CMK (cell line): ENCODE results near the gene ERC1.
"Not testable (repeated sequence)": the region's sequence is repeated elsewhere in the genome, so short reads cannot be mapped to it uniquely, and the experiment has no call there.

Experiments used
- DNase-seq: peaks from one replicate; pipeline ENCODE4 v3.0.0-alpha.2; 2010; ENCODE audit warnings: low read depth

The ERC1 gene

DNA sequence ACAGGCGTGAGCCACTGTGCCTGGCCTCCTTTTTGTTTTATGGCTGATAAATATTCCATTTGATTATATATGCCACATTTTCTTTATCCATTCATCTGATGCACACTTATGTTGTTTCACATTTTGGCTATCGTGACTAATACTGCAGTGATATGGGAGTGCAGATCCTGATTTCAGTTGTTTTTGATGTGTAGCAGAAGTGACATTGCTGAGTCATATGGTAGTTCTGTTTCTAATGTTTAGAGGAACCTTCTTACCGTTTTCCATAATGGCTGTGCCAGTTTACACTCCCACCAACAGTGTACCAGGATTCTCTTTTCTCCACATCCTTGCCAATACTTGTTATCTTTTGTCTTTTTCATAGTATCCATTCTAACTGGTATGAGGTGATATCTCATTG is 235.9 kb downstream of the ERC1 start:
- DNase-seq, result no peak

DNA sequence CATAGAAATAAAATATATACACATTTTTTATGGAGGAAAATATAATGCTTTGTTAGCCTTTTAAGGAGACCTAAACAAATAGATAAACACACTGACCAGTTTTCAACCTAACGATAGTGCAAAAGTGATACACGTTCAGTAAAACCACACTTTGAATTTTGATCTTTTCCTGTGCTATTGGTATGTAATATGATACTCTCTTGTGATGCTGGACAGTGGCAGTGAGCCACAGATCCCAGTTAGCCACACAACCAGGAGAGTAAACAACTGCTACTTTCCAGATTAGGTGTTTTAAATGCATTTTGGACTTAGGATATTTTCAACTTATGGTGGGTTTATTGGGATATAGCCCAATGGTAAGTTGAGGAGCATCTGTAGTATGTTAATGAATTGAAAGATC is 243.1 kb downstream of the ERC1 start:
- no peak for DNase-seq

DNA sequence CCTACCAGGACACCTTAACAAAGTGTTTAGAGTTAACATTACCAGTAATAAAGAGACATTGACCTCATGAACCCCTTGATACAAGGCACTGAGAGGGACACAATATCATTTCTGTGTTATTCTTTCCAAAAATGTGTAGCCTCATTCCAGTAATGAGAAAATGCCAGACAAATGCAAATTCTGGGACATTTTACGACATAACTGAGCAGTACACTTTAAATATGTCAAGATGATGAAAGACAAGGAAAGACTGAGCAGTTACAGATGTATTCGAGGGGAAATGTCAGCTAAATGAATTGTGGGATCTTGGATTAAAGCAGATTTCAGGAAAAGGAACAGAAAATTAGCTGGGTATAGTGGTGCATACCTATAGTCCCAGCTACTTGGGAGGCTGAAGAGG is 255.6 kb downstream of the ERC1 start:
- no peak for DNase-seq

DNA sequence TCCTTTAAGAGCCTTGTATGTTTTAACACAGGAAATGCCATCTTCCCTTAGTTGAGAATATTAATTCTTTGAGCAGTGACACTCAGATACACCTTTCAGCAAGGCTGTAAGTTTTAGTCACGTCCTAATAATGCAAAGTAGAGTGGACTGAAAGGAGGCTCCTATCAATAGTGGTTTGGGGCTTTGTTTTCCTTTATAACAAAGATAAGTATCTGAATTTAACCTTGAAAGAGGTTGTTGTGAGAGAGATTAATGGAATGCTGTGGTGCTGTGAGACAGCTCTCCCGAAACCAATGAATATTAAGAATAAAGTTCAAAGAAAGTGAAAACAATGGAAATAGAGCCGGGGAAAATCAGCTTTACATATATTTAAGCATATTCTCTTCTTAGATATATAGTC is 259.6 kb downstream of the ERC1 start:
- no peak for DNase-seq

DNA sequence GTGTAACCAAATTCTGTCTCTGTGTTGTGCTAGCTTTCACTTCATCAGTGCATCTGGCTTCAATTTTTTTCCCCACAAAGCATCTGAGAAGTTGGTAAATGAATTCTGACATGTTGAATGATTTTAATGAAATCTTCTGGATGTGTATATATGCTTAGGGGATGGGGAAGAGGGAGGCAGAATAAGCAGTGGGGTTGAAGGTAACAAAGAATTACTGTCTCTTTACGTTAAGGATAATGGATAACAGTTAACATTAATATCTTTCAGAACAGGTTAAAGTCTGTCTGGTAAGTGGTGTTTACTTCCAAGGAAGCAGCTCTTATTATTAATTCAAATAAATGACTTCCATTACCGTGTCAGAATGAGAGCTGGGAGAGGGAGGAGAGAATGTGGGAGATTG is 261.7 kb downstream of the ERC1 start:
- no peak for DNase-seq

DNA sequence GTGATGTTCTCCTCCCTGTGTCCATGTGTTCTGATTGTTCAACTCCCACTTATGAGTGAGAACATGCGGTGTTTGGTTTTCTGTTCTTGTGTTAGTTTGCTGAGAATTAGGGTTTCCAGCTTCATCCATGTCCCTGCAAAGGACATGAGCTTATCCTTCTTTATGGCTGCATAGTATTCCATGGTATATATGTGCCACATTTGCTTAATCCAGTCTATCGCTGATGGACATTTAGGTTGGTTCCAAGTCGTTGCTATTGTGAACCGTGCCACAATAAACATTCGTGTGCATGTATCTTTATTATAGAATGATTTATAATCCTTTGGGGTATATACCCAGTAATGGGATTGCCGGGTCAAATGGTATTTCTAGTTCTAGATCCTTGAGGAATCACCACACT is 264.1 kb downstream of the ERC1 start:
- not testable (repeated sequence) for DNase-seq

DNA sequence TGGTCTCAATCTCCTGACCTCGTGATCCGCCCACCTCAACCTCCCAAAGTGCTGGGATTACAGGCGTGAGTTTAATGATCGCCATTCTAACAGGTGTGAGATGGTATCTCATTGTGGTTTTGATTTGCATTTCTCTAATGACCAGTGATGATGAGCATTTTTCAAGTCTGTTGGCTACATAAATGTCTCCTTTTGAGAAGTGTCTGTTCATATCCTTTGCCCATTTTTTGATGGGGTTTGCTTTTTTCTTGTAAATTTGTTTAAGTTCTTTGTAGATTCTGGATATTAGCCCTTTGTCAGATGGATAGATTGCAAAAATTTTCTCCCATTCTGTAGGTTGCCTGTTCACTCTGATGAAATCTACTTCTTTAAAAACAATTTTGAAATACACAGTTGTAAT is 264.8 kb downstream of the ERC1 start:
- DNase-seq, result not testable (repeated sequence)

DNA sequence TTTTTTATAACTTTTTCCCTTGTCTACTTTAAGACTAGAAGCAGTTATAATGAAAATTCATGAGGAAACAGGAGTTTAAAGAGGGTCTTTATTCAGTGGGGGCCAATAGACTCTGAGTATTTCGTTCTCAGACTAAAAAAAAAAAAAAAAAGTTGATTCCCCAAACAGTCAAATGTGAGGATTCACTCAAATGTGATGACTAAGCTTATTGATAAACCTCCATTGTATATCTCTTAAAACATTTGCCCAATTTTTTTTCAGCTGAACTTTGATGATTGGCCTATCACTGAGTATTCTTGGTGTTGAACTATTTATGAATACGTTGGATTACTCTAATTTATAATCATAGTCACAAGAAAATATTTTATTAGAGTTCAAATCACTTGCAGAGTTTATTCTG is 265.3 kb downstream of the ERC1 start:
- DNase-seq, result no peak

DNA sequence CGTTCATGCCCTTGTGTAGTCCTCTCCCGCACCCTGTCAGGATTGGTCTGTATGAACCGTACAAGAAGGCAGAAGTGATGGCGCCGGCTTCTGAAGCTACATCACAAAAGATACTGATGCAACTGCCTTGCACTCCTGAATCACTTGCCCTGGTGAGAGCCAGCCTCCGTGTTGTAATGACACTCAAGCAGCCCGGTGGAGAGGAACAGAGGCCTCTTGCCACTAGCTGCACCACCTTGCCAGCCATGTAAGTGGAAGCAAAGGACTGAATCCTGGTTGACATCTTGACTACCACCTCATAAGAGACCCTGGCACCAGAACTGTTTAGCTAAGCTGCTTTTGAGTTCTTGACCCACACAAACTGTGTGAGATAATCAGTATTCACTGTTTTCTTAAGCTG is 266.0 kb downstream of the ERC1 start:
- DNase-seq, result no peak

DNA sequence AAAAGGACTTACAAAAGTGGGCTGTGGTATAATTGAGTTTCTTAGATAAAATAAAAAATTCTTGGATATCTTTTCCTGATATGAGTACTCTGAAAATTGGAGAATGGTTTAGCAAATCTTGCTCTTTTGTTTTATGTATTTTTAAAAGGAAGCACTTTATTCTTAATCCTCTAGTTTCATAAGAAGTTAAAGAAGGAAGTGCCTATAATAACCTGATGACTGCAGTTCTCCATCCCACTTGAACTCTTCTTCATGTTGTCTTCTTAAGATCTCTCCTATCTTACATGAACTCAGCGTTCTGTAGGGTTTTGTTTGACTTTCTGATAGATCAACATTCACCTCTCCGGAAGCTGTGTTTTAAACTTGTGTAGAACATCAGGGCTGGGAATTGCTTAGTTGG is 271.0 kb downstream of the ERC1 start:
- no peak for DNase-seq

DNA sequence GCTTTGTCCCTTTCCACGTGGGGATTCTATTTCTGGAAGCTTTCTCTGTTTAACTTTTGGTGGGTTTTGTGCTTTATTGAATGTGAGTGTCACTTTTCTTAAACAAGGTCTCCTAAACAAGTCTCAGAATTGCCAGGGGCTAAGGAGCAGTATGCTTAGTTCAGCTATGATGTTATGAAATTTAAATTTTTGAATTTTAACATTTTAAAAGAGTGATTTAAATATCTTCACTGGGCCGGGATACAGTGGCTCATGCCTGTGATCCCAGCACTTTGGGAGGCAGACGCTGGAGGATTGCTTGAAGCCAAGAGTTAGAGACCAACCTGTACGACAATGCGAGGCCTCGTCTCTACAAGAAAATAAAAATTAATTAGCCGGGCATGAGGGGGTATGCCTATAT is 276.2 kb downstream of the ERC1 start:
- no peak for DNase-seq

DNA sequence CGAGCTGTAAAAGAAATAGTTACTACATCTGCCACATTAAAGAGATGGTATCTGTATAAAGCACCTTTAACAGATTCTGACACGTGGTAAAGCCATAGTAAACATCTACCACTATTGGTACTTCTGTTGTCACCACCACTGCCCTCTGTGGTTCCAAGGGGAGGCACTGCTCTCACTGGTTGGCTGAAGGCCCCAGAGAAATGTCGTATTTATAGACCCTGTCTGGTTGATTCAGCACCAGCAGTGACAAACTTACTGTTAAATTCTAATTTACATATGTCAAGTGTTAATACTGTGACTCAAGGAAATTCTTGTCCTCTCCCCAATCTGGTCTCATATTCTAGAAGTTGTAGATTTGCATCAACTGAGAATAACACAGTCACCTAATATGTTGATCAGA is 281.1 kb downstream of the ERC1 start:
- no peak for DNase-seq

DNA sequence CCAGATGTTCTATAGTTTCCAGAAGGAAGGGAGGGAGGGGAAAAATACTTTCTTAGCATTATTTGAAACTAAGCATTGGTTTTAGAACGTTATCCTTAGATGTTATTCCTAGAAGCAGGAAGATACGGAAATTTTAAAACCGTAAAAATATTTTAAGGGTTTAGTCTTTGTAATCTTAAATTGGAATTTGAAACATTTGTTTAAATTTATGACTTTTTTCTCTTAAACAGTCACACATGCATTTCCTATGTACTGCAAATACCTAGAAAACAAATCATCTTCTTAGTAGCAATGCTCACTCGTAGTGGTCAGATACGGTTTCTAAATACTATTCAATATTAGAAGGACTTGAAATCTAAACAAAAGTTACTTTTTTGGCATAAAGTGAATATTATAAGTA is 282.0 kb downstream of the ERC1 start:
- DNase-seq, result no peak

DNA sequence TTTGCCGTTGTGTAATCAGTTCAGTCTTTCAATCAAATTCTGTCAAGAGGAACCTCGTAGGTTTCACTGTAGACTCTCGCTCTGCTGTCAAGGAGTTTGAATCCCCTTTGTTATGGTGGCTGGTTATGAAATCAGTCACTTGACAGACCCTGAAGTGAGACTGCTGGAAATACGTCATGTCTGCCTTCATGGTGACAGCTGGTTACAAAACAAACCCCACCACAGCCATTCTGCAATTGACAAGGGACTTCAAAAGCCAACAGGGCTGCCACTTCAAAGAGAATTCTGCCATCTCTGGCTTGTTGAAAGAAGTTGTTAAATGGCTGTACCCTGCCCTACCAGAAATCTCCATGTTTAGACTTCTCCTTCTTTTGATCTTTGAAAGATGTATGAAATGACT is 286.9 kb downstream of the ERC1 start:
- no peak for DNase-seq

DNA sequence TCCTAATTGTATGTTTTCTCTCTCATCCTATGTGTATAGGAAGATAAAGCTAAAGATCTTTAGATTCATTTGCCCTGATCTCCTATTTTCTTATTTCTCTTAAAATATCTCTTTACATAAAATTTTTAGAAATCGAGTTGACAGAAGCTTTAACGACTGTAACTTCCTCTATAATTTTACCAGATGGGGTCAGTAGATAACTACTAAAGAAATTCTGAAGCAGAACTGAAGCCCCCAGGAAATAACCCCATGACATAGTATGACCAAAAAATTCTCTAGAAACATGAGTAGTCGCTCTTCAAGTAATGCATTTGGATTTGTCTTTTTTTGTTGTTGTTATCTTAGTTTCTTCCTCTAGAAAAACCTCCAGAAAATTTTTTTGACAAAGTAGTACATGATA is 288.0 kb downstream of the ERC1 start:
- DNase-seq, result peak; percentile 31

DNA sequence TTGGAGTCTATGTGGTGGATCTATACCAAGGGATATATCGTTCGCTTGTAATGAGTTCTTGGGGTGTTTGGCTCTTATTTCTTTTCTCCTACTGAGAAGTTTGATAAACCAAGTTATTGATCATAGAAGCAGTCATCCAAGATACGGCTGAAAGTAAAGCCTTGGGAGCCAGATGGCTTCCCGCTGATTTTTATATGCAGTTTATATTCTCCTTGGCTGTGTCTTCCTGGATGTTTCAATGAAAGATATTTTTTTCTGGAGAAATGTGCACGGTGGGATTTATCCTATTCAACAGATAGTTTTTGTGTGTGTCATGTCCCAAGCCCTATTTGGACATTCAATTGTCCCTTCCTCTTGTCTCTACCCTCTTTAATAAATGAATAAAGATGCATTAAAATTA is 289.0 kb downstream of the ERC1 start:
- DNase-seq, result no peak

DNA sequence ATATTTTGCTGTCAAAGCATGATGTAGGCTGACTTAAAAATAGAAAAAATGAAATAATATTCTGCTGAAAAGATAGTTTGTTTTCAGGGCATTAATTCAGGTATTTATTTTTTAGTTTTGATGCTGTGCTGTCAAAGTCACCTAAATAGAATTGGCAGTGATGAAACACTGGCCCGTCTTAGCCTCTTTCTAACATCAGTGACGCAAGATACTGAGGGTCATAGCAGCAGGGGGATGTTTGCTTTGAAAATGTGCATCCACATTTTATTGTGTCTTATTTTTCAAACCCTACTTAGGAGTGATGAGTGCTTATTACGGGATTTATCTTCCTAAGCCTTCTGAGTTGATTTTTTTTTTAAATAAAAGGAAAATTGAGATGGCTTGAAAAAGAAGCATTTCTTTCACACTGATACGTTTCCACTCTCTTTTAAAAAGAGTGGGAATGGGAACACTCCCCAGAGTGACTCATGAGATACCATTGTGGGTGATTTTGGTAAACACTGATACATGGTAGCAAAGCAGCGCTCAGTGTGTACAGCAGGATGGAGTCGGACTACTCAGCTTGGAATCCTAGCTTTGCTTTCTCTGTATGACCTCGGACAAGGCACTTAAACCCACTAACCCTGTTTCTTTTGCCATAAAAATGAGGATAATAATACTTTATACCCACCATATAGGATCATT is 290.8 kb downstream of the ERC1 start:
- no peak for DNase-seq

DNA sequence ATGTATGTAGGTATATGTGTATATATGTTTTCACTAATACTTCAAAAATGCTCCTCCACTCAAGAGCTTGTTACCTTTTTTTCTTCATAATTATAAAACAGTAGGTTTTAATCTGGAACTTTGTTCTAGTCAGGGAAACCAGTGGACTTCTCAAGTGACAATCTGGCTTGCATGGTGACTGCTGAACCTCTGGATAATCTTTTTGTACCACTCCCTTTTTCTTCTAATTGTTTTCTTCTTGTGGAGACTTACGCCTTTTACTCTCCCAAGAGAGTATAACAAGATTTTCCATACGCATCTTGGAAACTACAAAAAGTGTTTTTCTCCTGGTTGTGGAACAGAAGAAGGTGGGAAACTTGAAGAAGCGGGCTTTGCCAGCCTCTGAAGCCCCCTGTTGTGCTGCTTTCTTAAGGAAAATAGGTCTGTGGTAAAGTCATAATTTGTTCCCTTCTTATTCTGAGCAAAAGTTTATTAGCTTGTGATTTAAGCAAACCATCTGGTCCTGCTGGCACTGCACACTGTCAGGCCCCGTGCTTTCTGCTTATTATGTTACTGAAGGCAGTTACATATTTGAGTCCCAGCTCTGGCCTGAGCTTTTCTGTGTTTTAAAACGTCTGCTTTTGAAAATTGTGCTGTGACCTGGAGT is 291.8 kb downstream of the ERC1 start:
- no peak for DNase-seq

DNA sequence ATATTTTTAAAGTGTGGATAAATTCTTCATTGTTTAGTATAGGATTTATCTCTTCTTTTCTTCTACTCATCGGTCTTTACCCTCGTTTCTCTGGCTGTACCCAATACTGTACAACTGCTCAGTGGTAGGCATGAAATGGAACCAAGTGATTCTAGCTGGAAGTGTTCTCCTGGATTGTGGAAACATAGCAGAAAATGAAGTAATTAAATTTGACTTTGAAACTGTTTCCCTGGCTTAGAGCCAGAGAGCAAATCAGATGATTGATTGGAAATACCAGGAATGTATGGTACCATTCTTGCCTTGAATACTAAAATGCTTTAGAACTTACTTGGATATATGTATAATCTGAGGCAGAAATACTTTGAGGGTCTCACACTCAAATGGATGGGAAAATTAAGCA is 292.3 kb downstream of the ERC1 start:
- no peak for DNase-seq

DNA sequence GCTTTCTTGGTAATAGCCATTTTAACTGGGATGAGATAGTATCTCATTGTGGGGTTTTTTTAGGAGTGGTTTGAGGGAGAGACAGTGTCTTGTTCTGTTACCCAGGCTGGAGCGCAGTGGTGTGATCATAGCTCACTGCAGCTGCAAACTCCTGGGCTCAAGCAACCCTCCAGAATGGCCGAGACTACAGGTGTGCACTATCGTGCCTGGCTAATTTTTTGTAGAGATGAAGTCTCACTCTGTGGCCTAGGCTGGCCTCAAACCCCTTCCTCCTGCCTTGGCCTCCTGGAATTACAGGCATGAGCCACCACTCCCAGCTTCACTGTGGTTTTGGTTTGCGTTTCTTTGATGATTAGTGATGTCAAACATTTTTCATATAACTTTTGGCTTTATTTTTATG is 293.6 kb downstream of the ERC1 start:
- DNase-seq, result no peak

DNA sequence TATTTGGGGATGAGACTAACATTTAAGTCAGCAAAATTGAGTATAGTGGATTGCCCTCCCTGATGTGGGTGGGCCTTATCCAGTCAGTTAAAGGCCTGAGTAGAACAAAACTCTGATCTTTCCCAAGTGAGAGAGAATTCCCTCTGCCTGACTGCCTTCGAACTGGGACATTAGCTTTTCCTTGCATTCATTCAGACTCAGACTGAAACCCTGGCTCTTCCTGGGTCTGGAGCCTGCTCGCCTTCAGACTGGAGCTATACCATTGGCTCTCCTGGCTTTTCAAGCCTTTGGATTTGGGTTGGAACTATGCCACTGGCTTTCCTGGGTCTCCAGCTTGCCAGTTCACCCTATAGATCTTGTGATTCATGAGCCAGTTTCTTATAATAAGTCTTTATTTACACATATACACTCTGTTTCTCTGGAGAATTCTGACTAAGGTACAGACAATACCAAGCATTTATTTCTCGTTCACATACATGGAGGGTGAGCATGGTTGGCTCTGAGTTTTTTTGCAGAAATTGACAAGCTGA is 296.5 kb downstream of the ERC1 start:
- DNase-seq, result no peak

DNA sequence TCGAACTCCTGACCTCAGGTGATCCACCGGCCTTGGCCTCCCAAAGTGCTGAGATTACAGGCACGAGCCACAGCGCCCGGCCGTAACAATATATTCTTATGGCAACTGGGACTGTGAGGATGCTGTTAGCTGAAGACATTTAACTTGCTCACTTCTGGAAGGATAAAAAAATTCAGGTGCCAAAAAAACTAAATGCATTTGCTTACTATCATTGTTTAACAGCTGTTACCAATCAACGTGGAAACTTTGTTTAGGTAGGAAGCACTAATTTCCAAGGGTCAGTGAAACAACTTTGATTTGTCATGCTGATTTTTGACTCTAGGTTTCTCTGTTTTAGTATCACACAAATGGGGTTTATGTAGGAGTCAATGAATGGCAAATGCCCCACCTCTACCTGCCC is 297.3 kb downstream of the ERC1 start:
- no peak for DNase-seq

DNA sequence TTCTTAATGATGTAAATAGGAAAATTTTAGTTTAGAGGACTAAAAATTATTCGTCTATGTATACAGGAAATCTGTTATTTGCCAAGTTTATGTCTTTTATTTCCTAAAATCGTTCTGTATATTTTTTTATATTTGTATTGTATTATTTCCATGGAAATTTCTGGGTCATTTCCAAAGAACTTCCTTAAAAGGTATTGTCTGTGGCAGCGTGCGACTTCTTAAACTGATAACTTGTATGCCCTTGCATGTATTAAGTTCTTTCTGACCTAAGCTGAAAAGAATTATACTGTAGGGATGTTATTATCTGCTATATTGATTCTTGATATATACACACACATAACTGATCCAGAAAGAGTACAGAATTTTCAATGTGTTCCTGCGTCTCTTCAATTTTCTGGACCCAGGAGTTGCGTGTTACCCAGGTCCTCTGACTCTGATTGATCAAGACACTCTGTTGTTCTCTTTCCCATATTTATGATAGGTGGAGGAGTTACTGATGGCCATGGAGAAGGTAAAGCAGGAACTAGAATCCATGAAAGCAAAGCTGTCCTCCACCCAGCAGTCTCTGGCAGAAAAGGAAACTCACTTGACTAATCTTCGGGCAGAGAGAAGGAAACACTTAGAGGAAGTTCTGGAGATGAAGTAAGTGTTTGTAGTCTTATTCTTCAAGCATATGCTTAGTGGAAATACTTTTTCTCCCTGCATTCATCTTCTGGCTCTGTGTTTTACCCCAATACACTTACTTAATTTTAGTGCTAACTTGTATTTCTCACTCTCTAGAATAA is 298.5 kb downstream of the ERC1 start:
- no peak for DNase-seq
